Measurements from ENCODE around the gene BUD23.

GRCh38 chr7:73740771-73741170, 57.4 kb downstream of the BUD23 start:
- no peak for TF ChIP-seq CTCF (IDR thresholded peaks at IDR 0.05)
- TF ChIP-seq POLR2AphosphoS5 (IDR thresholded peaks at IDR 0.05; ENCODE audit: low read depth, low read length) = no peak
- TF ChIP-seq REST (IDR thresholded peaks at IDR 0.05; ENCODE audit: insufficient read depth in 1 of 2, low read depth in 2 of 2, low read length in 1 of 2) = no peak

Data from Panc1 (cell line).